ENCODE data around the gene PPP2R2B.

DNA sequence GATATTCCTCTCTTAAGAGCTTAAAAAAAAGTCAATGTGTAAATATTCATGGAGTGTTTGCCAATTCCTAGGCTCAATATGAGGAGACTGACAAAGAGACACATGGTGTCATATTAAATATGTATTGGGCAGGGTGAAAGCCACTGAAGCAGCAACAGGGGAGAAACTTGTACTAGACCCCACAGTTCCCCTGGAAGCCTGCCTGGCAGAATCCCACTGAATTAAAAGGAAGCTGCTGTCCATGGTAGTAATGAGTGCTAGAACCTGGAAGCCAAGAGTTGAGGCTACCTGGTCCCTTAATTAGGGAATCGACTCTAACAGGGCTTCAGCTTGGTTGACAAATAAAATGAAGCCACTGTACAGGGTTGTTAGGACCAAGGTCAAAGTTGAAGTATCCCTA, 233.2 kb downstream of the PPP2R2B start:
- TF ChIP-seq CTCF (IDR thresholded peaks at IDR 0.05; ENCODE audit: insufficient read depth, low read length) (no peak), POLR2AphosphoS5 (IDR thresholded peaks at IDR 0.05; ENCODE audit: low read depth) (no peak)
